IPS-NIHi11 (cell line): ENCODE data around the gene MGAT4D.
A peak's percentile ranks its signal among the peaks of the same experiment; 100 is the strongest.
"Not testable (repeated sequence)": the region's sequence is repeated elsewhere in the genome, so short reads cannot be mapped to it uniquely, and the experiment has no call there.

Source experiments
- DNase-seq: peaks from one replicate; pipeline ENCODE4 v3.0.0; 2012; ENCODE audit warnings: mixed read lengths, low spot score

MGAT4D gene

GRCh38 chr4:140439644-140440142, 58.4 kb downstream of the MGAT4D start:
- DNase-seq = no peak

GRCh38 chr4:140427919-140428471, 70.1 kb downstream of the MGAT4D start:
- no peak for DNase-seq

GRCh38 chr4:140427106-140427918, 70.8 kb downstream of the MGAT4D start, which contains the start of gene CLGN:
Gene CLGN, minus strand, starts transcription at chr4:140427648. Its CDS starts 14,570 bp downstream, at chr4:140413078.
- peak; percentile 93 for DNase-seq

- DNase-seq = peak; percentile 55
Observed at GRCh38 chr4:140426610-140427105, 71.4 kb downstream of the MGAT4D start.

GRCh38 chr4:140423106-140423505, 75.0 kb downstream of the MGAT4D start:
- no peak for DNase-seq

GRCh38 chr4:140413130-140413969, 84.7 kb downstream of the MGAT4D start:
- not testable (repeated sequence) for DNase-seq

GRCh38 chr4:140408974-140409373, 89.1 kb downstream of the MGAT4D start:
- DNase-seq = no peak

- no peak for DNase-seq
Observed at GRCh38 chr4:140406292-140406691, 91.8 kb downstream of the MGAT4D start.

GRCh38 chr4:140400111-140400510, 98.0 kb downstream of the MGAT4D start:
- DNase-seq = no peak

GRCh38 chr4:140395668-140396067, 102.4 kb downstream of the MGAT4D start:
- DNase-seq = no peak
